IPS-11a (cell line): ENCODE measurements around the gene OPTC.

ENCODE experiments used
- H3K4me3 ChIP-seq: one replicate; pipeline ENCODE4 v1.5.1; 2013; ENCODE audit warnings: low read depth, low read length, control low read depth

The OPTC gene

GRCh38 chr1:203490607-203491006 lies 3.3 kb upstream of the OPTC start:
- H3K4me3 ChIP-seq: no peak overlapping the region

GRCh38 chr1:203491664-203492063 lies 2.3 kb upstream of the OPTC start:
- no peak overlapping the region for H3K4me3 ChIP-seq

- H3K4me3 ChIP-seq: no peak overlapping the region
These were observed 1.7 kb upstream of the OPTC start for GRCh38 chr1:203492082-203492747.

DNA sequence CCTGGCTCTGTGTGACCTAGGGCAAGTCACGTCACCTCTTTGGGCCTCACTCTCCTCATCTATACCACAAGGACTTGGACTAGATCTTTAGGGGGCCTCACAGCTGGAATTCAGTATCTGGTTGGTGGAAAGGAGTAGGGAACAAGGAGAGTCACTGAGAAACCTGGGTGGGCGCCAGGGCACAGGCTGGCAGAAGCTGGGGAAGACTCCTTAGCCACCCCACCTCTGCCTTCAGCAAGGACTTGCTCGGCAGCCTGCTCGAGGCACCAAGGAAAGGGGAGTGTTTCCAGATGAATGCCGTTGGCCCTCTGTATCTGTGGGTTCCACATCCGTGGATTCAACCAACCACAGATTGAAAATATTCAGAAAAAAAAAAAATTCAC lies 1.2 kb upstream of the OPTC start:
- no peak overlapping the region for H3K4me3 ChIP-seq

DNA sequence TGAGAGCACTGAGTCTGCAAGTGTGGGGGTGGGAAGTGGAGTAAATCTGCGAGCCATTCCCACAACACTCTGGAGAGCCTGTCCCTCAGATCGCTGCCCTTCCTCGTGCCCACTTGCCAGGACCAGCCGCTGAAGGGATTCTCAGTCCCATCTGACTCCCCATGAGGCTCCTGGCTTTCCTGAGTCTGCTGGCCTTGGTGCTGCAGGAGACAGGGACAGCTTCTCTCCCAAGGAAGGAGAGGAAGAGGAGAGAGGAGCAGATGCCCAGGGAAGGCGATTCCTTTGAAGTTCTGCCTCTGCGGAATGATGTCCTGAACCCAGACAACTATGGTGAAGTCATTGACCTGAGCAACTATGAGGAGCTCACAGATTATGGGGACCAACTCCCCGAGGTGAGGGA lies 1.9 kb downstream of the OPTC start:
- H3K4me3 ChIP-seq: no peak overlapping the region

GRCh38 chr1:203497269-203497777 lies 3.4 kb downstream of the OPTC start:
- no peak overlapping the region for H3K4me3 ChIP-seq

DNA sequence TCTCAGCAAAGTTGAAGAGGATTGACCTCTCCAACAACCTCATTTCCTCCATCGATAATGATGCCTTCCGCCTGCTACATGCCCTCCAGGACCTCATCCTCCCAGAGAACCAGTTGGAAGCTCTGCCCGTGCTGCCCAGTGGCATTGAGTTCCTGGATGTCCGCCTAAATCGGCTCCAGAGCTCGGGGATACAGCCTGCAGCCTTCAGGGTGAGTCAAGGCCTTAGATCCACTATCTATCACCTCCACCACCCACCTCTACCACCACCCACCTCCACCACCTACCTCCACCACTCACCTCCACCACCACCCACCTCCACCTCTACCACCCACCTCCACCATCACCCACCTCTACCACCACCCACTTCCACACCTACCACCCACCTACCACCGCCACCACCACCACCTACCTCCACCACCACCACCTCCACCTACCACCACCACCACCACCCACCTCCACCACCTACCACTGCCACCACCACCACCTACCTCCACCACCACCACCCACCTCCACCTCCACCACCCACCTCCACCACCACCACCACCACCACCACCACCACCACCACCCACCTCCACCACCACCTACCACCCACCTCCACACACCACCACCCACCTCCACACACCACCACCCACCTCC lies 5.8 kb downstream of the OPTC start:
- no peak overlapping the region for H3K4me3 ChIP-seq

DNA sequence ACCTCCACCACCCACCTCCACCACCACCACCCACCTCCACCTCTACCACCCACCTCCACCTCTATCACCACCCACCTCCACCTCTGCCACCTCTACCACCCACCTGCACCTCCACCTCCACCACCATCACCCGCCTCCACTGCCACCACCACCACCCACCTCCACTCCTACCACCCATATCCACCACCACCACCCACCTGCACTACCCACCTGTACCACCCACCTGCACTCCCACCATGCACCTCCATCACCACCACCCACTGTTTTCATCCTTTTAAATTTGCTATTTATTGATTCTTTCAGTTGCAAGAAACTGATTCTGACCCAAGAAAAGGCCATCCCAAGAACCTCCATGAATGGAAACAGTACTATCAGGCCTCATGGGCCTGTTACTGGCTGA lies 6.3 kb downstream of the OPTC start:
- H3K4me3 ChIP-seq: no peak overlapping the region

- H3K4me3 ChIP-seq: no peak overlapping the region
These were observed 9.9 kb downstream of the OPTC start for GRCh38 chr1:203503836-203504235.

DNA sequence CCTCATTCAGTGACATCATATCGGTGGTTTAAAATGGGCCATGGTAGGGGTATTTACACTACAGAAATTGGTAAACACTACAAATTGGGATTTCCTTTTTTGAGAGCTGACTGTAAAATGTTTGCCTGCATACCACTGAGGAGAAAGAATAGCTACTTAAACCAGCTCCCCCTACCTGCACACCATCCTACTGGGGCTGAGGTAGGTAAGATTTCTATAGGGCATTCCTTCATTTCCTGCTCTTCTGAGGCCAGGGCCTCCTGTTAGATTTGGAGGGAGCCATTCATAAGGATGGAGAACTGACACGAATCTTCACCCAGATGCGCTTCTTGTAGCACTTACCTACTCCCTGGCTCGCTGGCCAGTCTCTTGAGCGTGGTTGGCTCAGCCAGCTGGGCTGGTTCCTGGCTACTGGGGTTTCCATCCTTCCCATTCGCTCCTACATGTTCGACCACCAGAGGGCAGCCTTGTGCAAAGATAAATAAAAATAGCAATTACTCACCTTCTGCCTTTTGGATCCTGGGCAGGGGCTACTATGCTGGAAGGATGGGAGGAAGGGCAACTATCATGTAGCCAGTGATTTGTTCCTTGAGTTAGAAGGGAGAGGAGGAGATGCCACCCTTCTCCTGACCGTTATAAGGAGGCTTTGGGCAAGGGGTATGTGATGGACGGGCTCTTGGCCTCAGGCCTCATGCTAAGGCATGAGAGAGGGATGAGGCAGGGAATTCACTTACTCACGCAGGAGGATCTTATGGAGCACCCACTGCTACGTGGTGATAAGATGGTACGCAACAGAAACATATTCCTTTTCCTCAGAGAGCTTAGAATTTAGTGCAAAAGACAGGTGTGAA lies 10.7 kb downstream of the OPTC start:
- H3K4me3 ChIP-seq: no peak overlapping the region

DNA sequence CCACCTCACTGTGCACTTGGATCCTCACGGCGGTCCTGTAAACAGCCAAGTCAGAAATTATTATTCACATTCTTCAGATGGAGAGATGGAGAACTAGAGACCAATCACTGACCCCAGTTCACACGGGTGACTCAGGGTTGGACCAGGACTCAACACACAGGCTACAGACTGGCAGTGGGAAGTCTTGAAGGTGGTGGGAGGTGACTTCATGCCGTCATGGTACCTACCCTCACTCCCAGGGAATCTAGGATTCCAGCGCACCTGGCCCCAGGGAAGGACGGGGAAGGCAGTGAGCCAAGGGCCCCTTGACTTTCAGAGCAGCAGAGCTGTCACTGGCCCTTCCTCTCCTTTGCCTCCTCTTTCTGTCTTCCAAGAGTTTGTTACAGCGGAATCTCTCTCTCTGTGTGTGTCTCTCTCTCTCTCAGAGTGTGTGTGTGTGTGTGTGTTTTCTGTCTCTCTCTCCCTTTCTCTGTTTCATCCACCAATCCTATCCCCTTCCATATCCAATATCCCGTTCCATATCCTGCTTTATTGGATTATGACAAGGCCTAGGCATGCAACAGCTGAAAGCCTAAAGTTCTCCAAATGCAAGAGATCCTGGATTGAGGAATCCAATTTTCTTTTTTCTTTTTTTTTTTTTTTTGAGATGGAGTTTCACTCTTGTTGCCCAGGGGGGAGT lies 11.7 kb downstream of the OPTC start:
- no peak overlapping the region for H3K4me3 ChIP-seq

DNA sequence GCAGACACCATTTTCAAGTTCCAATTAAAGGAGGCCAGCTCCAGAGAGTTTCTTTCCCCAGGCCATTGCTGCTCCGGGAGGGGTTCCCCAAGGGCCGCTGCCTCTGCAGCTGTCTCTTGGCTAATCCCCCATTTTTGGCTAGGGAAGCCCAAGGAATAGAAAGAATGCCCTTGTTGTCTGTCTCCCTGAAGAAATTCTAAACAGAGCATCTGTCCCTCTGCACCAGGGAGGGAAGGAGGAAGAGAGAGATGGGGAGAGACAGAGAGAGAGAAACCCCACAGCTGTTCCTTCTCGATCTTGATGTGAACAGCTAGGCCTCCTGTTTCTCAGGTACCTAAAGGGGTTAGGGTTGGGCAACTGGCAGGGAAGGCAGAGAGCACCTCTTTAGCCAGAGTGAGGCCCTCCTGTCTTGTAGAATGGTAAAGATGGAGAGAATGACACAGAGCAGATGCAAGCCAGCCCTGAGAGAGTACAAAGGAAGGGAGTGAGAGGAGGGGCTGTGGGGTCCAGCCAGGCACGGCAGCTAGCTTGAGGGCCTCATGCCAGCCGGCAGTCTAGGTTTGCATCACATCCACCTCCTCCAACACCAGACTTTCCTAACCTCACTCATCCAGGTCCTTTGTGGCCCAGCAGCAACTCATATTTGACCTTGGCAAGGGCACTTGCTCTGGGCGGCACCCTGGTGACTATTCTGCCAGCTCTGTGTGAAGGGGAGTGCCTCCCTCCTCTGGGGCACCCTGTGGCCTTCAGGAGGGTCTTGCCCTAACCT lies 13.1 kb downstream of the OPTC start:
- no peak overlapping the region for H3K4me3 ChIP-seq

DNA sequence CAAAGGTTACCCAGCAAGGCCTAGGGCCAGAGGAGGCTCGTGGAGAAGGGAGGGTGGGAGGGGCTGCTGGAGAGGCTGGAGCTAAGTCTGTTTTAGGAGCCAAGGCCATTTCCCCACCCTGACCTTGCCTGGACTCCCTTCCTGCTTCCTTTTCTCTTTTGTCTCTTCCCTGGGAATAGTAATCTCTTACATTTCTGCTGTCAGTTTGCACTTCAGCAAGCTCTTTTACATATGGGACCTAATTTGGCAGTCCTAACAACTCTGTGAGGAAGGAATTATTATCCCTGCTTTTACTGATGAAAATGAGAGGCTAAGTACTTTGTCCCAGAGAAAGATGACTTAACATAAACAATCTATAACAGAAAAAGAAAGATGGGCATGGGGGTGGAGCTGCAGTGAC lies 13.8 kb downstream of the OPTC start:
- H3K4me3 ChIP-seq: no peak overlapping the region

GRCh38 chr1:203508463-203509073 lies 14.6 kb downstream of the OPTC start:
- H3K4me3 ChIP-seq: no peak overlapping the region

- no peak overlapping the region for H3K4me3 ChIP-seq
These were observed 15.2 kb downstream of the OPTC start for GRCh38 chr1:203509135-203509534.

GRCh38 chr1:203511513-203511912 lies 17.6 kb downstream of the OPTC start:
- H3K4me3 ChIP-seq: no peak overlapping the region

DNA sequence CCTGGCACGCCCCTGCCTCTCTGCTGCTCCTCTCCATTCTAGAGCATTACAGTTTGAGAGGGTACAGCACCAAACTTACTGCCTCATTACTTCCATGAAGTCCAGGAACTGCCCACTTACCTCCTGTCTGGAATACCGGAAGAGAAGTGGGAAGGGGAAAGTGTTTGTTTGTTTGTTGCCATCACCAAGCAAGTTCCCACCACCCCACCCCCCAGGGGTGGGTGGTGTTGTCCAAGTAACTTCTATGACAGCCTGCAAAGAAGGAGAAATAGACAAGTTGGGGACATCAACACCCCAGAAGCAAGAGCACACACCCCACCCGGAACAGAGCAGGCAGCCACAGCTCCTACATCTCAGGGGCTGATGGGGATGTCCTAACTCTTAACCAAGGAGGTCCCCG lies 18.0 kb downstream of the OPTC start:
- no peak overlapping the region for H3K4me3 ChIP-seq

DNA sequence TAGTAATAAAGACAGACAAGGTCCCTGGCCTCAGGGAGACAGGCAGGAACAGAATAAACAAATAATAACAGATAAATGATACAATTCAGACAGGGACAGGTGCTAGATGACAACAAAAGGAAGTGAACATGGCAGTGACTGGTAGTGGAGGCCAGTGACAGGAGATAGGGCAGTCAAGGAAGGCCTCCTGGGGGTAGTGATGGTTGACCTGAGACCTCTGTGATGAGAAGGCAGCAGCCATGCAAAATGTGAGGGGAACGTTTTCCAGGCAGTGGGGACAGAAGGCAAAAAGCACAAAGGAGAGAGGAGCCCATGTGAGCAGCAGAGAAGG lies 18.5 kb downstream of the OPTC start:
- H3K4me3 ChIP-seq: no peak overlapping the region

DNA sequence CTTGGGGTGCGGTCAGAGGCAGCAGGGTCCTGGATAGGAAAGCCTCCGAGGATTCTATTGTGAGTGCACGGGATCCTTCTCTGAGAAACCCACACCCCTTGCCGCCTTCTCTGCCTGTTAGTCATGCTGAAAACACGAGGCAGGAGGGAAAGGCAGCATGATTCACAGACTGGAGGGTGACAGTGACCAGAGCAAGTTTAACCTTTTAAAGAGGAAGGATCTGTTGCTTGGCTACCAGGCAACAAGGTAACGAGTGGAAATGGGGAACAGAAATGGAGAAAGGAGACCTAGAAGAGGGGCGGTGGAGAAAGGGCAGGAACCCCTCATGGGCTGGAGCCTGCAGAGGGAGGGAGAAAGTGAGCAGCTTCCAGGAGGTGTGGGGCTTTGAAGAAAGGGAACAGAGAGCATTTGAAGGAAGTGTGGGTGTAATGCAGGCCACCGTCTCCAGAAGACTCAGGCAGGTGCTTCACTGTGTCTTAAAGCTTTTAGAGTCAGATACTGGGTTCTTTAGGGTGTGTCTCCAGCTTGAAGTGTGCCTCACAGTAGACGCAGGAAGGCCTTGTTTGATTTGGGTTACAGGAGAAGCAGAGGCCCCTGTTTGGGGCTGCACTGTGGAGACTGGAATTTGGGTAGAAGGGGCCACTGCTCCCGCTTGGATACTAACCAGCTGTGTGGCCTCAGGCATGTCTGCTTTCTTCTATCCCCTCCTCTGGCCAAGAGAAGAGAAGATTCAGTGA lies 19.1 kb downstream of the OPTC start:
- no peak overlapping the region for H3K4me3 ChIP-seq

GRCh38 chr1:203513585-203514031 lies 19.7 kb downstream of the OPTC start:
- H3K4me3 ChIP-seq: no peak overlapping the region
